ENCODE measurements around the gene PSMA5. TPM values are rescaled to one million over a fixed set of nuclear protein-coding genes. Genes with fewer than 3 reads are reported as not detected.

Gene PSMA5
- total and polyA plus RNA-seq, 8 donors: 16.1 to 36.2 (median 25.8) TPM

DNA sequence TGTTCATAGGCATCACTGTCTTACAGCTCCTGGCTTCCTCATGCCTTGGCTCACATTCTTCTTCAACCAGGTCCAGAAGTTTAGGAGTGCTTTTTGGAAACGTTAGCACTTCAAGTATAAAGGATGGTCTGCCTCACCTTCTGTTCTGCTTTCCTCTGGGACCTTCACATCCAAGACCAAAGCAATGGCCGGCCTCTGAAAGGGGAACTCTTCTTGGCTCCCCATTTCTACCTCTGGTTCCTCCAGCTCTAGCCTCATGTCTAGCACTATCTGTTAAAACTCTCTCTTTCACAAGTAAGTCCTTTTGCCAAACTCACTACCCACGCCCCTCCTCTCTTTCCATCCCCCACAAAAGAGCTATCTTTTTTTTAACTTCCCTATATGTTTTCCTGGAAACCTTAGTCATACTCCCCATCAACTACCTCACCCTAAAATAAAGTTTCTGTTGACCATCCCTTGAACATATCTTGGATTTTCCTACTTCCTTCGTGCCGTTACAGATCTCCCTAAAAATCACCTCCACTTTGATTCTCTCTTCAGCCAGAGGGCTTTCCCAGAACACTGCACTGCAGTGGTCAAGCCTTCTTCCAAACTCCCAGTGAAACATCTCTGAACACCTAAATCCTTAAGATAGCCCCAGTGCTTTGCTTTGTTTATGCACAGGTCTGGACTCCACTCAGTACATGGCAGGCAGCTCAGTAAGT lies 36.5 kb downstream of the PSMA5 start:
- H3K36me3 ChIP-seq: no peaks in the 10 kb centered on the region
- intact Hi-C loops (cut with DNase I): loop anchor here in 1 of 3 donors (10.0 kb wide), 1 partner anchor 115 kb away; no protein-coding TSS in a partner anchor
- 82 to 86% methylated on average over 5 of the region's 5 CpGs for WGBS, 2 donors
- TF ChIP-seq, protein P1, sequence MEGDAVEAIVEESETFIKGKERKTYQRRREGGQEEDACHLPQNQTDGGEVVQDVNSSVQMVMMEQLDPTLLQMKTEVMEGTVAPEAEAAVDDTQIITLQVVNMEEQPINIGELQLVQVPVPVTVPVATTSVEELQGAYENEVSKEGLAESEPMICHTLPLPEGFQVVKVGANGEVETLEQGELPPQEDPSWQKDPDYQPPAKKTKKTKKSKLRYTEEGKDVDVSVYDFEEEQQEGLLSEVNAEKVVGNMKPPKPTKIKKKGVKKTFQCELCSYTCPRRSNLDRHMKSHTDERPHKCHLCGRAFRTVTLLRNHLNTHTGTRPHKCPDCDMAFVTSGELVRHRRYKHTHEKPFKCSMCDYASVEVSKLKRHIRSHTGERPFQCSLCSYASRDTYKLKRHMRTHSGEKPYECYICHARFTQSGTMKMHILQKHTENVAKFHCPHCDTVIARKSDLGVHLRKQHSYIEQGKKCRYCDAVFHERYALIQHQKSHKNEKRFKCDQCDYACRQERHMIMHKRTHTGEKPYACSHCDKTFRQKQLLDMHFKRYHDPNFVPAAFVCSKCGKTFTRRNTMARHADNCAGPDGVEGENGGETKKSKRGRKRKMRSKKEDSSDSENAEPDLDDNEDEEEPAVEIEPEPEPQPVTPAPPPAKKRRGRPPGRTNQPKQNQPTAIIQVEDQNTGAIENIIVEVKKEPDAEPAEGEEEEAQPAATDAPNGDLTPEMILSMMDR (IDR thresholded peaks at IDR 0.05): no peak
- FAIRE-seq (no peak), DNase-seq (no peak), ATAC-seq (no peak)
- no peak overlapping the region for H3K27ac ChIP-seq
- peaks cover 4 to 51% (median 17%) of the 10 kb centered on the region in 3 donors for H3K4me1 ChIP-seq
- H3K9me3 ChIP-seq: no peaks in the 10 kb centered on the region
- no peaks in the 10 kb centered on the region for H3K27me3 ChIP-seq
- no peak overlapping the region for H3K4me3 ChIP-seq

DNA sequence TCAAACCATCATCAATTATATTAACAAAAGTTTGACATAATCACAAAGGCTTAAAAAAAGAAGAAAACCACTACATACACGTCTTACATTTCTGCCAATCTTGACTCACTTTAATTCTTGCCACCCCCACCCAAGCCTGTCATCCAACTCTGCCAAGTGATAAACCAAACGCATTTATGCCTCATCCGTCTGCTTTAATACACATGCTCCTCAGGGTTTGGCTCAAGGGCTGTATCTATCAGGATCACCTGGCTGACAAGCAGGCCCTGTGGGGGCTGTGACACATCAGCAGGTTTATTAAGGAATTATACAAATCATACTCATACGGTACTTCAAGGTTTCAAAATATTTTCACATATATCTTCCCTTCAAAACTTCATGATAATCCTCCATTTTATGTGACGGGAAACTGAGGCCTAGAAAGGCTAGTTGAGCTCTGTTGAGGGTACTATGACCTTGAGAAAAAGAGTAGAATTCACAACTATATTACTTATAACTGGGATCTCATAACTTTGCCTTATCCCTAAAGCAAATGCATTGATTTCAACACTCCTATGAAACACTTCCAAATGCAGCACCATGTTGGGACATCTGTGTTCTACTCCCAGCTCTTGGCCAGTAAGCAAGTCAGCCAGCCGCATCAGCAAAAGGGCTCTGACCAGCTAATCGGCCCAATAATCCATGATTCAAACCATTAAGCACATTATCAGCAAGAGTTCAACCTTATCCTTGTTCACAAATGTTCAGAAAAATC lies 37.2 kb downstream of the PSMA5 start:
- 69 to 75% methylated on average over 7 of the region's 7 CpGs for WGBS, 2 donors
- DNase-seq (no peak), FAIRE-seq (no peak), ATAC-seq (no peak)
- Histone ChIP-seq H3K27me3 (no peaks in the 10 kb centered on the region), H3K4me1 (peaks cover 4 to 45% (median 17%) of the 10 kb centered on the region in 3 donors), H3K9me3 (no peaks in the 10 kb centered on the region), H3K36me3 (no peaks in the 10 kb centered on the region), H3K27ac (no peak overlapping the region), H3K4me3 (no peak overlapping the region)
- TF ChIP-seq, protein P1 (IDR thresholded peaks at IDR 0.05): no peak
- intact Hi-C loops (cut with DNase I): no loop called here

DNA sequence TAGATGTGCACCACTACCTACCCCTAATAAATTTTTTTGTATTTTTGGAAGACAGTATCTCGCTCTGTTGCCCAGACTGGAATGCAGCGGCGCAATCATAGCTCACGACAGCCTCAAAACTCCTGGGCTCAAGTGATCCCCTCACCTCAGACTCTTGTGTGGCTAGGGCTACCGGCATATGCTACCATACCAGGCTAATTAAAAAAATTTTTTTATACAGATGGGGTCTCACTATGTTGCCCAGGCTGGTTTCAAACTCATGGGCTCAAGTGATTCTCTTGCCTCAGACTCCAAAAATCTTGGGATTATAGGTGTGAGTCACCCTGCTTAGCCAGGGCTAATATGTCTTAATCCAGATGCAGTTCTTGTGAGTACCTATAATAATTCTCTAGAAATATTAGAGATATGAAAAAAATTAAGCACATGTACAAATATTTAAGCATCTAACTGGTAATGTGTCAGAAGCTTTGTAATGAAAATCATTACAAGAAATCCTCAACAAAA lies 38.0 kb downstream of the PSMA5 start:
- no peaks in the 10 kb centered on the region for H3K9me3 ChIP-seq
- H3K4me1 ChIP-seq: peaks cover under 1 to 37% (median 19%) of the 10 kb centered on the region in 3 donors
- no peak for DNase-seq
- H3K27me3 ChIP-seq: no peaks in the 10 kb centered on the region
- TF ChIP-seq, protein P1 (IDR thresholded peaks at IDR 0.05): no peak
- no peak overlapping the region for H3K4me3 ChIP-seq
- no peak overlapping the region for H3K27ac ChIP-seq
- no peak for ATAC-seq
- WGBS, 2 donors: 95 to 97% methylated on average over 5 of the region's 5 CpGs
- no peak for FAIRE-seq
- intact Hi-C loops (cut with DNase I): no loop called here
- H3K36me3 ChIP-seq: no peaks in the 10 kb centered on the region

DNA sequence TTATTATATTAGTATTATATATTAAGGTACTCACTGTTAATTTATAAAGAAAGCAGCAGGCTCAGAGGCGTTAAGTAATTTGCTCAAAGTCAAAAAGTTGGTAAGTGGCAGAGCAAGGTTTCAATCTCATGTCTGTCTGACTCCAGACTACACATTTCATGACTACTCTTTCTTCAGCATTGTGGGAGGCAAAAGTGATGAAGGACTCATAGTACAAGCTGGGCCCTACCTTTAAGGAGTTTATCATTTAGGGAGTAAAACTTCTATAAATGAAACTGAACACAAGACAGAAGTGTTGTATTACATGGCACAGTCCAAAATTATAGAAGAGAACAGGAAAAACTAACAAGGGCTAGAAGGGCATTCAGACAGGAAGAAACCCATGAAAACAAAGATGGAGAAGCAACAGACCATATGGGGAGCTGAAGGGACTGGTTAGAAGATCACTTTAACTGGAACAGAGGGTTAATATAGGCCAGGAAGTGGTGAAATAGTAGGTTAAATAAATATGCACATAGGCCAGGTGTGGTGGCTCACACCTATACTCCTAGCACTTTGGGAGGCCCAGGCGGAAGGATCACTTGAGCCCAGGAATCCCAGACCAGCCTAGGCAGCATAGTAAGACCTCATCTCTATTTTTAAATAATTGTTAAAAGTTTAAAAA lies 40.1 kb downstream of the PSMA5 start:
- no peak for ATAC-seq
- no peak for DNase-seq
- 94 to 97% methylated on average over 2 of the region's 2 CpGs for WGBS, 2 donors
- Histone ChIP-seq H3K27me3 (no peaks in the 10 kb centered on the region), H3K36me3 (no peaks in the 10 kb centered on the region), H3K4me1 (peaks cover 0 to 23% (median 4%) of the 10 kb centered on the region in 3 donors), H3K4me3 (no peak overlapping the region), H3K27ac (no peak overlapping the region), H3K9me3 (no peaks in the 10 kb centered on the region)
- intact Hi-C loops (cut with DNase I): no loop called here
- no peak for FAIRE-seq
- TF ChIP-seq, protein P1 (IDR thresholded peaks at IDR 0.05): no peak
